Endothelial cell of umbilical vein (primary cell): Measurements from ENCODE around the gene GP9. TPM values are rescaled to one million over a fixed set of nuclear protein-coding genes. Genes with fewer than 3 reads are reported as not detected.

Experiments used
- BruUV-seq: library from RNA; stranded (reverse); fragments of 400-500 nt; replicated peaks from 2 replicates; lab custom pipeline; 2021; lab: Mats Ljungman, UMichigan
- CTCF ChIA-PET: fragments of 300-600, 350-600 bp; sonication (Branson Sonifier 250); formaldehyde crosslinking; loops from one replicate; lab custom pipeline; 2021; ENCODE audit warnings: antibody characterized with exemption, inconsistent platforms; lab: Charles Lee
- POLR2A ChIA-PET: fragments of 300-600, 350-600 bp; sonication (Branson Sonifier 250); formaldehyde crosslinking; loops from one replicate; lab custom pipeline; 2021; ENCODE audit warnings: antibody characterized with exemption, inconsistent platforms; lab: Charles Lee
- DNase-seq: peaks from one replicate; pipeline ENCODE4 v3.0.0-alpha.2; 2011; ENCODE audit warnings: low read depth, low spot score
- FAIRE-seq: peaks from 2 replicates; lab custom pipeline; 2011; peaks lifted over from hg19 to GRCh38; lab: Jason Lieb, UNC
- H2AFZ ChIP-seq: 2 replicates; pipeline ENCODE4 v1.6.0; 2012; ENCODE audit warnings: low read depth, low read length, control low read depth, inconsistent platforms
- H3K27ac ChIP-seq: 2 replicates; pipeline ENCODE4 v1.5.1; 2011; ENCODE audit warnings: low read depth, mild to moderate bottlenecking, control low read depth, low read length, moderate library complexity; ENCODE audit not compliant: insufficient read depth
- H3K27me3 ChIP-seq, 2 experiments: 2 replicates each; pipeline versions ENCODE4 v1.6.0 to v1.6.1; 2011; ENCODE audit warnings: low read length in 2 of 2, mixed read lengths in 1 of 2; ENCODE audit not compliant: control insufficient read depth in 2 of 2, insufficient read depth in 2 of 2
- H3K36me3 ChIP-seq, 2 experiments: 2 replicates in 1 of 2; 3 replicates in 1 of 2; pipeline ENCODE4 v1.5.1; 2011; ENCODE audit warnings: low read length in 2 of 2, mild to moderate bottlenecking in 1 of 2, moderate library complexity in 1 of 2; ENCODE audit not compliant: control insufficient read depth in 2 of 2, insufficient read depth in 2 of 2; ENCODE audit errors: extremely low read depth in 1 of 2
- H3K4me1 ChIP-seq: 3 replicates; pipeline ENCODE4 v1.5.1; 2011; ENCODE audit warnings: mild to moderate bottlenecking, low read length; ENCODE audit not compliant: control insufficient read depth, insufficient read depth; ENCODE audit errors: extremely low read depth
- H3K4me2 ChIP-seq: 2 replicates; pipeline ENCODE4 v1.6.1; 2011; ENCODE audit warnings: low read length, control low read depth, mixed read lengths; ENCODE audit not compliant: insufficient read depth
- H3K4me3 ChIP-seq, 3 experiments: fragments of 200-600 bp in 1 of 3; sonication (generic), shearing (Covaris generic) in 1 of 3; replicated peaks in 1 of 3; 2 replicates each; pipeline ENCODE4 v1.5.1; 2011 to 2016; ENCODE audit warnings: control low read depth in 3 of 3, low read length in 3 of 3, mild to moderate bottlenecking in 2 of 3, inconsistent platforms in 1 of 3, low read depth in 1 of 3, moderate library complexity in 1 of 3; ENCODE audit not compliant: insufficient read depth in 1 of 3
- H3K79me2 ChIP-seq: 2 replicates; pipeline ENCODE4 v1.6.0; 2012; ENCODE audit warnings: low read length, inconsistent platforms; ENCODE audit not compliant: control insufficient read depth, insufficient read depth
- H3K9ac ChIP-seq: replicated peaks from 2 replicates; pipeline ENCODE3; 2011; ENCODE audit warnings: low read length, control low read depth; ENCODE audit not compliant: insufficient read depth; ENCODE audit errors: extremely low read depth
- H3K9me1 ChIP-seq: replicated peaks from 3 replicates; pipeline ENCODE4 v1.6.0; 2011; ENCODE audit warnings: mild to moderate bottlenecking, low read length; ENCODE audit not compliant: control insufficient read depth, insufficient read depth; ENCODE audit errors: extremely low read depth
- H3K9me3 ChIP-seq: replicated peaks from 2 replicates; pipeline ENCODE4 v1.5.1; 2012; ENCODE audit warnings: low read length, inconsistent platforms; ENCODE audit not compliant: control insufficient read depth, insufficient read depth
- H4K20me1 ChIP-seq: replicated peaks from 2 replicates; pipeline ENCODE3; 2011; ENCODE audit warnings: mild to moderate bottlenecking, low read length; ENCODE audit not compliant: control insufficient read depth, insufficient read depth; ENCODE audit errors: extremely low read depth
- EZH2 ChIP-seq: IDR thresholded peaks from 2 replicates; pipeline ENCODE4 v1.6.1; 2012; ENCODE audit warnings: borderline replicate concordance, low read depth, mild to moderate bottlenecking, moderate library complexity, low read length, inconsistent platforms; ENCODE audit not compliant: severe bottlenecking
- FOS ChIP-seq: IDR thresholded peaks from 2 replicates; pipeline ENCODE4 v1.6.1; 2011; ENCODE audit warnings: mild to moderate bottlenecking, low read length, moderate library complexity, borderline replicate concordance; ENCODE audit not compliant: insufficient read depth
- GATA2 ChIP-seq: IDR thresholded peaks from 2 replicates; pipeline ENCODE4 v1.7.0; 2011; ENCODE audit warnings: low read depth, mild to moderate bottlenecking, moderate library complexity, mixed read lengths, low read length; ENCODE audit not compliant: insufficient read length, insufficient read depth
- JUN ChIP-seq: IDR thresholded peaks from 2 replicates; pipeline ENCODE4 v1.6.1; 2011; ENCODE audit warnings: borderline replicate concordance, low read depth; ENCODE audit not compliant: insufficient read length, insufficient read depth
- MYC ChIP-seq: IDR thresholded peaks from one replicate; pipeline ENCODE4 v1.6.1; 2011; ENCODE audit warnings: mild to moderate bottlenecking, low read depth, low read length
- POLR2A ChIP-seq: IDR thresholded peaks from 2 replicates; pipeline ENCODE4 v1.6.1; 2012; ENCODE audit warnings: low read depth, mild to moderate bottlenecking, control low read depth, low read length
- POLR2AphosphoS5 ChIP-seq: IDR thresholded peaks from 2 replicates; pipeline ENCODE4 v1.6.1; 2012; ENCODE audit warnings: low read depth, mild to moderate bottlenecking, control low read depth, low read length, moderate library complexity; ENCODE audit not compliant: insufficient read depth
- dilution Hi-C: fragments of 300-500 bp; cut with MboI; formaldehyde crosslinking; loops from one replicate; pipeline ENCODE4 v1.15.0; 2019; ENCODE audit warnings: low sequenced_read_pairs; ENCODE audit not compliant: extremely low pct_ligation_motif_present
- intact Hi-C: fragments of 100-400 bp; cut with micrococcal nuclease; formaldehyde crosslinking; loops from one replicate; pipeline ENCODE4 v1.10.0; 2022
- polyA plus RNA-seq, 4 experiments: library from polyadenylated mRNA; depleted of rRNA in 3 of 4; stranded (reverse) in 3 of 4; unstranded in 1 of 4; fragments of >200 nt; gene quantifications; 2 replicates each; pipeline versions ENCODE4 v1.2.1 to v1.2.3, GENCODE V29; 2011 to 2012; ENCODE audit warnings: missing spikeins in 1 of 4
- total RNA-seq: library from RNA; stranded (reverse); gene quantifications from 2 replicates; pipeline ENCODE4 v1.2.3, GENCODE V29; 2021
- TF ChIP-seq, protein P1 (sequence below), 2 donors: IDR thresholded peaks; 1 replicate in 1 of 2; 2 replicates in 1 of 2; pipeline ENCODE4 v1.5.1; 2011; ENCODE audit warnings: low read length in 2 of 2, mild to moderate bottlenecking in 2 of 2, moderate library complexity in 2 of 2, control low read depth in 1 of 2, inconsistent platforms in 1 of 2, low read depth in 1 of 2; ENCODE audit not compliant: insufficient read depth in 1 of 2; ENCODE audit errors: extremely low read depth in 1 of 2
- TF ChIP-seq, protein P2 (sequence below): IDR thresholded peaks from 2 replicates; pipeline ENCODE4 v1.6.1; 2011; ENCODE audit not compliant: insufficient read depth, insufficient read length

GP9 gene
- total and polyA plus RNA-seq, 2 donors (not counting 3 experiments of a cell fraction or from before 2014, with no cell fraction given): not detected

DNA sequence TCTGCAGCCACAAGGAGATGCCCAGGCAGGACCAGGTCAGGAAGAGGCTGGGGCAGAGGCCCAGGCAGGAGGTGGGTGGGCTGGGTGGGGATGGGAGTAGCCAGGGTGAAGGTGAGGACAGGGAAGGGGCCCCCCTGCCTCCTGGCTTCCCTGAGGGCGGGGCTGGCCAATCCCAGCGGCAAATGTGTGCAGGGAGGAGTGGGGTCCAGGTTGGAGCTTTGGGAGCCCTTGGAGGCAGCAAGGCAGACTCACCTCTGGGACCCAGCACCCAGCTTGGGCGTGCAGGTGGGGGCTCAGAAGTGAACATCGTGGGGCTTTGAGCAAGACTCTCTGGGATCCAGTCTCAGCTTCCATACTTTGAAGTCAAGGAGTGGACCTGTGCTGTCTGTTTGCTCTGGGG is 25.2 kb downstream of the GP9 start:
- no peaks in the 10 kb centered on the region for H3K9me3 ChIP-seq
- no peak overlapping the region for H3K27ac ChIP-seq
- intact Hi-C loops: loop anchor here (2.0 kb wide), 1 partner anchor 115 kb away; no protein-coding TSS in a partner anchor
- no peak overlapping the region for H2AFZ ChIP-seq
- dilution Hi-C loops: no loop called here
- FAIRE-seq: no peak
- H3K27me3 ChIP-seq: no peaks in the 10 kb centered on the region
- H4K20me1 ChIP-seq: no peaks in the 10 kb centered on the region
- H3K4me2 ChIP-seq: no peak overlapping the region
- ChIA-PET CTCF (interaction anchor here (2.6 to 4.0 kb wide), 2 partner anchors 32 to 116 kb away, joined by 11 to 24 read pairs; no protein-coding TSS in a partner anchor), POLR2A (interaction anchor here (1.1 kb wide), 1 partner anchor 115 kb away, joined by 3 read pairs; no protein-coding TSS in a partner anchor)
- peaks cover 3% of the 10 kb centered on the region for H3K4me1 ChIP-seq
- DNase-seq: no peak
- H3K4me3 ChIP-seq: no peak overlapping the region
- no TSS peak for BruUV-seq
- H3K9me1 ChIP-seq: no peaks in the 10 kb centered on the region
- no peaks in the 10 kb centered on the region for H3K79me2 ChIP-seq
- TF ChIP-seq FOS (no peak), EZH2 (no peak)
- TF ChIP-seq, protein P1, sequence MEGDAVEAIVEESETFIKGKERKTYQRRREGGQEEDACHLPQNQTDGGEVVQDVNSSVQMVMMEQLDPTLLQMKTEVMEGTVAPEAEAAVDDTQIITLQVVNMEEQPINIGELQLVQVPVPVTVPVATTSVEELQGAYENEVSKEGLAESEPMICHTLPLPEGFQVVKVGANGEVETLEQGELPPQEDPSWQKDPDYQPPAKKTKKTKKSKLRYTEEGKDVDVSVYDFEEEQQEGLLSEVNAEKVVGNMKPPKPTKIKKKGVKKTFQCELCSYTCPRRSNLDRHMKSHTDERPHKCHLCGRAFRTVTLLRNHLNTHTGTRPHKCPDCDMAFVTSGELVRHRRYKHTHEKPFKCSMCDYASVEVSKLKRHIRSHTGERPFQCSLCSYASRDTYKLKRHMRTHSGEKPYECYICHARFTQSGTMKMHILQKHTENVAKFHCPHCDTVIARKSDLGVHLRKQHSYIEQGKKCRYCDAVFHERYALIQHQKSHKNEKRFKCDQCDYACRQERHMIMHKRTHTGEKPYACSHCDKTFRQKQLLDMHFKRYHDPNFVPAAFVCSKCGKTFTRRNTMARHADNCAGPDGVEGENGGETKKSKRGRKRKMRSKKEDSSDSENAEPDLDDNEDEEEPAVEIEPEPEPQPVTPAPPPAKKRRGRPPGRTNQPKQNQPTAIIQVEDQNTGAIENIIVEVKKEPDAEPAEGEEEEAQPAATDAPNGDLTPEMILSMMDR (IDR thresholded peaks at IDR 0.05; ENCODE audit: extremely low read depth in 1 of 2, insufficient read depth in 1 of 2, low read depth in 1 of 2, low read length in 2 of 2): no peak
- no peak overlapping the region for H3K9ac ChIP-seq
- H3K36me3 ChIP-seq: no peaks in the 10 kb centered on the region

DNA sequence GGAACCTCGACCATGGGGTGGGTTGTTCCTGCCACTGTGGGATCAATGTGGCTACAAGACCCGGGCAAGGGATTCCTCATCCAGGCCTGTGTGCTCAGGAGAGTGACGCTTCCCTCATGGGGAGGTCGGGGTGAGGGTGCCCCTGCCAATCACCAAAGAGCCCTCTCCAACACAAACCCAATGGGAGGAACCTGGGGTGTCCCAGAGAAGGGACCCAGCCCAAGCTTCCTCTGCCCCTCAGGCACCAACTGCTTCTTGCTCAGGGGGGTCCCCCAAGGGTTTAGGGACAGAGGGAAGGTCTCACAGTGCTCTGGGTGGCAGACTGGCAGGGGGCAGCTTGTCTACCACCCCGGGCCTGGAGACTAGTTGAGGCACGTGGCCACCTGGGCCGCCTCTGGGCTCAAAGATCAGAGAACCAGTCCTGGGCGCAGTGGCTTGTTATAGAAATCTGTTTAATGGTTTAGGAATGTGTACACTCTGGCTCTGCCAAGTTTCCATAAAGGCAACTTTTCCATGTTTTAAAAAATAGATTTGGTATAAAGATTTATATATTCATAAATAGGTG is 26.6 kb downstream of the GP9 start:
- peak overlapping the region; percentile 11 for H3K27ac ChIP-seq
- no peak overlapping the region for H3K4me3 ChIP-seq
- DNase-seq (peak; percentile 57), FAIRE-seq (no peak)
- intact Hi-C loops: loop anchor here (2.0 kb wide), 1 partner anchor 116 kb away; no protein-coding TSS in a partner anchor
- BruUV-seq: no TSS peak
- dilution Hi-C loops: no loop called here
- TF ChIP-seq JUN (no peak), EZH2 (no peak), POLR2AphosphoS5 (no peak), GATA2 (no peak), POLR2A (no peak), FOS (no peak), MYC (no peak)
- TF ChIP-seq, protein P1 (IDR thresholded peaks at IDR 0.05; ENCODE audit: extremely low read depth in 1 of 2, insufficient read depth in 1 of 2, low read depth in 1 of 2, low read length in 2 of 2): no peak
- TF ChIP-seq, protein P2, sequence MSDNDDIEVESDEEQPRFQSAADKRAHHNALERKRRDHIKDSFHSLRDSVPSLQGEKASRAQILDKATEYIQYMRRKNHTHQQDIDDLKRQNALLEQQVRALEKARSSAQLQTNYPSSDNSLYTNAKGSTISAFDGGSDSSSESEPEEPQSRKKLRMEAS: no peak
- peaks cover 3% of the 10 kb centered on the region for H3K4me1 ChIP-seq
- ChIA-PET CTCF (interaction anchor here (0.7 to 1.3 kb wide), 4 partner anchors 34 to 117 kb away, joined by 3 to 13 read pairs (median 6); no protein-coding TSS in a partner anchor), POLR2A (interaction anchor here (0.7 kb wide), 1 partner anchor 34 kb away, joined by 6 read pairs; no protein-coding TSS in a partner anchor)
- no peak overlapping the region for H3K9ac ChIP-seq
- peaks cover 0 to under 1% of the 10 kb centered on the region in 2 experiments for H3K36me3 ChIP-seq
- H3K9me1 ChIP-seq: no peaks in the 10 kb centered on the region
- no peaks in the 10 kb centered on the region for H4K20me1 ChIP-seq
- no peak overlapping the region for H2AFZ ChIP-seq
- H3K4me2 ChIP-seq: no peak overlapping the region
- no peaks in the 10 kb centered on the region for H3K27me3 ChIP-seq
- H3K79me2 ChIP-seq: no peaks in the 10 kb centered on the region
- H3K9me3 ChIP-seq: no peaks in the 10 kb centered on the region
